ENCODE measurements around the gene DOCK1. TPM values are rescaled to one million over a fixed set of nuclear protein-coding genes. Genes with fewer than 3 reads are reported as not detected.
A peak's percentile ranks its signal among the peaks of the same experiment; 100 is the strongest.

The DOCK1 gene
- total RNA-seq = 100 to 1,000 TPM in 1 of 4 donors, 10 to 100 TPM in 3; 60.6 to 136 (median 92.7) TPM

GRCh38 chr10:126904818-126905701, at the start of gene DOCK1:
Gene DOCK1 (plus strand): TSS chr10:126905428. CDS start chr10:126905518, 90 bp downstream.
- H3K36me3 ChIP-seq = no peaks in the 10 kb centered on the region
- H3K9me3 ChIP-seq = no peaks in the 10 kb centered on the region
- DNase-seq (ENCODE audit: low spot score in 2 of 2) = peak; percentile 79 to 85
- H3K27me3 ChIP-seq = no peaks in the 10 kb centered on the region
- peaks cover 64% of the 10 kb centered on the region for H3K4me1 ChIP-seq
- TF ChIP-seq POLR2AphosphoS5 (IDR thresholded peaks at IDR 0.05) (no peak), POLR2A (IDR thresholded peaks at IDR 0.05) (no peak), CTCF (IDR thresholded peaks at IDR 0.05) (no peak), EP300 (IDR thresholded peaks at IDR 0.05) (no peak)
- H3K27ac ChIP-seq = peak within 1 kb of the TSS; percentile 90
- WGBS = 3% methylated on average over 27 of the region's 108 CpGs
- H3K4me3 ChIP-seq = peak within 1 kb of the TSS; percentile 97

GRCh38 chr10:126857178-126857806, 47.9 kb upstream of the DOCK1 start:
- 96% methylated on average over 8 of the region's 8 CpGs for WGBS
- Histone ChIP-seq H3K27me3 (no peaks in the 10 kb centered on the region), H3K4me1 (no peaks in the 10 kb centered on the region), H3K4me3 (no peak overlapping the region), H3K27ac (no peak overlapping the region), H3K9me3 (no peaks in the 10 kb centered on the region), H3K36me3 (no peaks in the 10 kb centered on the region)
- no peak for TF ChIP-seq EP300 (IDR thresholded peaks at IDR 0.05)
- no peak for TF ChIP-seq POLR2AphosphoS5 (IDR thresholded peaks at IDR 0.05)
- TF ChIP-seq CTCF (IDR thresholded peaks at IDR 0.05) = no peak
- TF ChIP-seq POLR2A (IDR thresholded peaks at IDR 0.05) = no peak
- DNase-seq (ENCODE audit: low spot score in 2 of 2) = no peak

DNA sequence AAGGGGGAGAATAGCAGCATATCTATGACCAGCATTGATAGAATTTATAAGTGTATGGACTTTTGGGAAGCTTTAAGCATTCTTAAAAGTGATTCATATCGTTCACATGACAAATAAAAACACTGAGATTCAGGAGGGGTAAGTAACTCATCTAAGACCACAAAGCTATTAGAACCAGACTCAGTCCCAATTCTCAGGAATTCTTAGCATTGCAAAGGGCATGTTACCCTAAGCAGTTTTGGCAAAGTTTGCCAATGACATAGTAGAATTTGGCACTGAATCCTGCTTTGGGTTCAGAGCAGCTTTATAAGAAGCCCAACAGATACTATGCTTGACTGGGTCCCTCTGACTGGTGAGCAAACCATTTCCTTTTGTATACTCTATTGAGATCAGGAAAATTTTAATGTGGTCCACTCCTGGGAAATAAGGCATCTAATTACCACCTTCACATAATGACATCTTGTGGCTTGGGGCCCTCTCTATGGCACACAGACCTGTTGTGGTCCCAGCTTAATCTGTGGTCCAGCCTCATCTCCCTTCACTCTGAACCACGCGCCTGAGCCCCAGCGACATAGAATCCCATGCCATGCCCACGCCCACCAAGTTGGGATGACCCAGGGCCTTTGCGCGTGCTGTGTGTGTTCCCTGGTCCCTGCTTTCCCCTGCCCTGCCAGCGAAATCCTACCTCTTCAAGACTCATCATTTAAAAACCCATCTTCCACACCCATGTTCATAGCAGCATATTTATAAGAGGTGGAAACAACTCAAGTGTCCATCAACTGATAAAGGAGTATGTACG, 37.5 kb upstream of the DOCK1 start:
- Histone ChIP-seq H3K27ac (no peak overlapping the region), H3K36me3 (no peaks in the 10 kb centered on the region), H3K9me3 (no peaks in the 10 kb centered on the region), H3K4me3 (no peak overlapping the region), H3K27me3 (no peaks in the 10 kb centered on the region), H3K4me1 (no peaks in the 10 kb centered on the region)
- no peak for DNase-seq (ENCODE audit: low spot score in 2 of 2)
- TF ChIP-seq POLR2A (IDR thresholded peaks at IDR 0.05) = no peak
- no peak for TF ChIP-seq EP300 (IDR thresholded peaks at IDR 0.05)
- no peak for TF ChIP-seq CTCF (IDR thresholded peaks at IDR 0.05)
- TF ChIP-seq POLR2AphosphoS5 (IDR thresholded peaks at IDR 0.05) = no peak
- WGBS = 76% methylated on average over 9 of the region's 9 CpGs

DNA sequence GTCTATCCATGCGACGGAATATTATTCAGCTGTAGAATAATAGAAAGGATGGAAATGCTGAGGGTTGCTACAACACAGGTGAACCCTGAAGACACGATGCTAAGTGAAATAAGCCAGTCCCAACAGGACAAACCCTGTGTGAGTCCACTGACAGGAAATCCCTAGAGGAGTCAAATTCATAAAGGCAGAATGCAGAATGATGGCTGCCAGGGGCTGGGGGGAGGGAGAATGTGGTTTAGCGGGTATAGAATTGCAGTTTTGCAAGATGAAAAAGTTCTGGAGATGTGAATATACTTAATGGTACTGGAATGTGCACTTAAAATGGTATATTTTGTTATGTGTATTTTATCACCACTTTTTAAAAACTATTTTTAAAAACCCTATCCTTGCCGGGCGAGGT, 36.9 kb upstream of the DOCK1 start:
- no peak for TF ChIP-seq POLR2A (IDR thresholded peaks at IDR 0.05)
- TF ChIP-seq EP300 (IDR thresholded peaks at IDR 0.05) = no peak
- no peak for TF ChIP-seq CTCF (IDR thresholded peaks at IDR 0.05)
- TF ChIP-seq POLR2AphosphoS5 (IDR thresholded peaks at IDR 0.05) = no peak
- no peaks in the 10 kb centered on the region for H3K4me1 ChIP-seq
- no peaks in the 10 kb centered on the region for H3K27me3 ChIP-seq
- DNase-seq (ENCODE audit: low spot score in 2 of 2) = no peak
- WGBS = 90% methylated on average over 6 of the region's 6 CpGs
- H3K4me3 ChIP-seq = no peak overlapping the region
- no peaks in the 10 kb centered on the region for H3K36me3 ChIP-seq
- H3K27ac ChIP-seq = no peak overlapping the region
- H3K9me3 ChIP-seq = no peaks in the 10 kb centered on the region
